HG02642 (cell line): ENCODE data around the gene ESPN.
"Not testable (repeated sequence)": the region's sequence is repeated elsewhere in the genome, so short reads cannot be mapped to it uniquely, and the experiment has no call there.

Experiments
- ATAC-seq: cut with Tn5 transposase; IDR thresholded peaks from one replicate; pipeline ENCODE4 v1.9.1; 2021; ENCODE audit warnings: mild to moderate bottlenecking; ENCODE audit not compliant: unreplicated experiment, poor library complexity

ESPN gene

GRCh38 chr1:6445929-6446328, 21.4 kb downstream of the ESPN start:
- not testable (repeated sequence) for ATAC-seq

DNA sequence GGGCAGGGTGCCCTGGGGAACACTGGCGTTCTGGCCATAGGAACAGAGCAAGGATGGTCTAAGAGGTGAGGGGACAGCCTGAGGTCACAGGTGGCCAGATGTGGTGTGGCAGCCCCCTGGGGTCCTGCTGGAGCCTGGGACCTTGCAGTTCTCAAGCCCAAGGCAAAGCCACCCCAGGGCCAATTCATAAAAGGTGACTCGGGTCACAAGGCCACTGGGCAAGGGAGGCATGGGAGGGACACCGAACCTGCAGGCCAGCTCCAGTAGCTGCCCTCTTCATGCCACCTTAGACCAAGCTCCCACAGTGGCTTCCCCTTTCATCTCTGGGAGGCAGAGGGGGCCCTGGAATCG, 22.1 kb downstream of the ESPN start:
- no peak for ATAC-seq

DNA sequence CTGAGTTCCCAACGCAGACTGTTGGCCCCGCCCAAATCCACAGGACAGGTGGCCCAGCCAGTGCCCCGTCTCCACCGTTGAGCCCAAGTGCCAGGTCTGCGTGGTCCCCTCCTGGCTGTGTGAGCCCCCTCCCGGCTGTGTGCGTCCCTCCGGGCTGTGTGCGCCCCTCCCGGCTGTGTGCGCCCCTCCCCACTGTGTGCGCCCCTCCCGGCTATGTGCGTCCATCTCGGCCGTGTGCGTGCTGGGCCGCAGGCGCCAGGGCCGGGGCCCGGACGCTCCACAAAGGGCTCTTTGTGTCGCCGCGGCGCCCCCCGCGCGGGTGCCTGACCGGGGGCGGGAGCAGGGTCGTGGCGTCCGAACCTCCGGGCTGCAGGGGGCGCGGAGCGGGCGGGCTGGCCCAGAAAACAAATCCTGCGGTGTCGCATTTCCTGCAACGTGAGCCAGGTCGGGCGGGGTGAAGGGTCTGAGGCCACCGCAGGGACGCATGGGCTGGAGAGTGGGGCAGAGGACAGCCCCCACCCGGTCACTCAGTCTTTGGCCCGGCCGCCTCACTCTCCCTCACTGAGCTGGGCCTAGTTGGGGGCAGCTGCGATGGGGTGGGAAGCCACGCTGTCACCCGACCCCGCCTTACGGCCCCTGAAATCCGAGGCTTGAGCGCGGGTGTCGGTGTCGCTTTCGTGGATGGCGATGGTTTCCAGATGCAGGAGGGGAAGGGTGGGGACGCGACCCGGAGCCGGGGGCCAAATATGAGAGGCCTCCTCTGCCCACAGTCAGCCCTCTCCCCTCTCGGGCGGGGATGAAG, 22.6 kb downstream of the ESPN start:
- ATAC-seq: no peak

GRCh38 chr1:6447818-6448748, 23.5 kb downstream of the ESPN start:
- ATAC-seq: no peak

DNA sequence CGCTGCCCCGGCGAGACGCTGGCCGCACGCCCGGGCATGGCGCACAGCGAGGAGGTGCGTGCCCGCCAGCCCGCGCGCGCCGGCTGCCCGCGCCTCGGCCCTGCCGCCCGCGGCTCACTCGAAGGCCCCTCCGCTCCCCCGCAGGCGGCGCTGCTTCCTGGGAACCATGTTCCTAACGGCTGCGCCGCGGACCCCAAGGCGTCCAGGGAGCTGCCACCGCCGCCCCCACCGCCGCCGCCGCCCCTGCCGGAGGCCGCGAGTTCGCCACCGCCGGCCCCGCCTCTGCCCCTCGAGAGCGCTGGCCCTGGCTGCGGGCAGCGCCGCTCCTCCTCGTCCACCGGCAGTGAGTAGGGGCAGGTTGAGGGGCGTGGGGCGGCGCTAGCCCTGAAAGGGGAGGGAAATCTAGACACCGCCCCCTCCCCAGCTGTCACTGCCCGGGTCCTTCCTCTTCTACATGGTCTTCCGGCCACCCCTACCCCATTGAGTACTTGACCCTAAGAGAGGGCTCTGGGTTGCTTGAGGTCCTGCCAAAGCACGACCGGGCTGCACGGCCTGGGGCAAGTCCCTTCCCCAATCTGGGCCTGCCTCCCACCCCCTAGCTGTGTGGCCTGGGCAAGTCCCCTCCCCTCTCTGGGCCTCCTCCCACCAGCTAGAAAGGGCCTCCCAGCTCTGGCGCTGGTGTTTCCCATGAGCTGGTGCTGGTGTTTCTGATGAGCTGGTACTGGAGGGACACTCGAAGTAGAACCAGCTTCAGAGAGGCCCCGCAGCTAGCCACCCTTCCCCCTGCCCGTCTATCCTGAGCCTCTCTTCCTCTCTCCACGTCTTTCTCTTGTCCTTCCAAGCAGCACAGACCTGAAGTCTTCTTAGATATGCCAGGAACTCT, 24.4 kb downstream of the ESPN start:
- ATAC-seq: no peak

DNA sequence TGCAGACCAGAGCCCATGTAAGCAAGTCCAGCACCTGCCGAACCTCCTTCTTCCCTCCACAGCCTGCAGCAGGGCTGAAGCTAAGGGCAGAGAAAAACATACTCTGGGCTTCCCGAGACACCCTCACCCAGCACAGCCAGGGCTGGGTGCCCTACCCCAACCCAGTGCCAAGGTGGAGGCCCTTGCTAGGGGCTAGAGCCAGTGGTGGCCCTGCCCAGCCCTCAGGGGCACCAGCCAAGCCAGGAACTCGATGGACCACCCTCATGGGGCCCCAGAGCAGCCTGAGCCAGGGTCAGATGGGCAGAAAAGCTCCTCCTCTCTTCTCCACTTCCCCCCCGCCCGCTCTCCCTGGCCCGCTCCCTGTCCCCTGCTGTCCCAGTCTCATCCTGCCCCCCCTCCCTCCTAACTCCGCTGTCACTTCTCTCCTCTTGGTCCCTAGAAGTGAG, 25.5 kb downstream of the ESPN start:
- no peak for ATAC-seq

- not testable (repeated sequence) for ATAC-seq
Observed at GRCh38 chr1:6450486-6450885, 25.9 kb downstream of the ESPN start.

DNA sequence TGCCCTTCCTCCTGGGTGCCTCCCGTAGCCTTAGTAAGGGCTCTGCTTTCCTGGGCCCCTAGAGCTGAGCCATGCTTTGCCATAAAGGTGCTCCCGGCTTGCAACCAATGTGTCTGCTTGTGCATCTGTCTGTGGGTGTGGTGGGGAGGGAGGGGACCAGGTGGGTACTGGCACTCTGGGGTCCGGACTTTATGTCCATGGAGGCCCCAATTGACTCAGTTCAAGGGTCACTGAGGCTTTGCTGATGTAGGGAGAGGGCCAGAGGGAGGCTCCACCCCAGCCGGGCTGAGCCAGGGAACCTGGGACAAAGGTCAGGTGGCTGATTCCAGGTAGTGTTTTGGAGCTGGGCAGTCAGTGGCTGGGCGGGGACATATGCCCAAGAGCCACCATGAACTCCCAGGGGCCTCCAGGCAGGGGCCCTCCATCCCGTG, 26.4 kb downstream of the ESPN start:
- ATAC-seq: no peak

DNA sequence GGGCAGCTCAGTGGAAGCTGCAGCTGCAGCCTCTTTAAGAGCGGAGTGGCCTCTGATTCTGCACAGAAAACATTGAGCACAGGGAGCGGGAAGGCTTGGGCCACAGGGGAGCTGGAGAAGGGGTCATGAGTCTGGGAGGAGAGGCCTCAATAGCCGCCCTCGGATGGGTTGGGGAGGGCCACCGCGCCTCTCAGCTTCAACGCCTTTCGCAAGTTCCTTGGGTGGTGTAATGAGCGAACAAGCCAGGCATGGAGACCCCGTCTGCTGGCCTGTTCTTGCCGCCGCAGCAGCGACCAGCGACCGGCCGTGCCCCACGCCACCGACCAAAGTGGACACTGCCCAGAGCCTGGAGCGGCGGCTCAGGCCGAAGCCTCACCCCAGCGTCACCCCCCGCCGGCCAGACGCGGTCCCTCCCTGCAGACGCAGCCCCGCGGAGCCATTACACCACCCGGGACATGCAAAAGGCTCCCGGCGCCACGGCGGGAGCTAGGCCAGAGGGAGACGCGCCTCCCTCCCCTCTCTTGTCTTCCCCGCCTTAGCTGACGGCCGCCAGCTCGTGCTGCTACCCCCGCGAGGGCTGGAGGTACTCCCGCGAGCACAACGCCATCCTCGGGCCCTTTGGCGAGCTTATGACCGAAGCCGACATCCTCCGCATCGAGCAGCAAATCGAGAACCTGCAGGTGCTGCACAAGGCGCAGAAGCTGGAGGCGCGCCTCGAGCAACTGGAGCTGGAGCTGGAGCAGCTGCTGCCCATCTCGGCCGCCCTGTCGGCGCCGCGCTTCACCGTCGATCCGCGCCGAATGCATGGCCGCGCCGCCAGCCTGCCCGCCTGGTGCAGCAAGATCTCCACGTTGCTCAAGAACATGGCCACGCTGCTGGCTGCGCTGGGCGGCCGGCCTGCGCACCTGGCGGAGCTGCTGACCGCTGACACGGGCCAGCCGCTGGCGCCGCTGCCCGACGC, 29.6 kb downstream of the ESPN start:
- not testable (repeated sequence) for ATAC-seq

DNA sequence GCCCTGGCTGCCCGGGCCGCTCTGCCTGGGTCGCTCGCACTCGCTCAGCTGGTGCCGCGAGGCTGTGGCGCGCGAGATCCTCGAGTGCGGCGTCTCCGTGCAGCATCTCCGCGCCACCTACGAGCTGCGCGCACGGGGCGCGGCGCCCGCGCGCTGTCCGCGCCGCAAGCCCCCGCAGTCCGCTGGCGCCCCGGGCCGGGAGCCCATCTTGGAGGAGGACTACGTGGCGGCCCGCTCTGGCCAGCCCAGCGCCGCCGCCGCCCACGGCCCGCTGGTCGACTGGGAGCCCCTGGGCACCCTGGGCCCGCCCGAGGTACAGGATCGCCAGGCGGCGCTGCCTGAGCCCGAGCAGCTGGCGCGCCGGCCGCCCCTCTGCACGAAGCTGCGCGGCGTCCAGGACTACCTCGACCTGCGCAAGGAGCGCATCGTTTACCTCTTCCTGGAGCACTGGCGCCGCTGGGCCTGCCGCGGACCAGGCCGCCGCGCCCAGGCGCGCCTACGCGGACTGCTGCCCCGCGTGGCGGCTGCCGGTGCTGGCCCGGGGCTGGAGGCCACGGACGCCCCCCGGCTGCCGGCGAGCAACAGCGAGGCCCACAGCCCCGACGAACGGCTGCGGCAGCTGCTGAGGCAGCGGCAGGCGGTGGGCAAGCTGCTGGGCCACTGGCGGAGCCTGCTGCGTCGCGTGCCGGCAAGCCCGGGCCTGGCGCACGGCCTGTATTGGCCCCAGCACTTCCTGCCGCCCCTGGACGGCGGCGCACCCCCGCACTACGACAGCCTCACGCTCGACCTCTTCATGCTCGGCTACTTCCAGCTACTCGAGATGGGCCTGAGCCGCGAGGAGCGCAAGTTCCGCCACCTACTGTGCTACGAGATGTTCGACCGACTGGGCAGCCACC, 30.5 kb downstream of the ESPN start:
- no peak for ATAC-seq

DNA sequence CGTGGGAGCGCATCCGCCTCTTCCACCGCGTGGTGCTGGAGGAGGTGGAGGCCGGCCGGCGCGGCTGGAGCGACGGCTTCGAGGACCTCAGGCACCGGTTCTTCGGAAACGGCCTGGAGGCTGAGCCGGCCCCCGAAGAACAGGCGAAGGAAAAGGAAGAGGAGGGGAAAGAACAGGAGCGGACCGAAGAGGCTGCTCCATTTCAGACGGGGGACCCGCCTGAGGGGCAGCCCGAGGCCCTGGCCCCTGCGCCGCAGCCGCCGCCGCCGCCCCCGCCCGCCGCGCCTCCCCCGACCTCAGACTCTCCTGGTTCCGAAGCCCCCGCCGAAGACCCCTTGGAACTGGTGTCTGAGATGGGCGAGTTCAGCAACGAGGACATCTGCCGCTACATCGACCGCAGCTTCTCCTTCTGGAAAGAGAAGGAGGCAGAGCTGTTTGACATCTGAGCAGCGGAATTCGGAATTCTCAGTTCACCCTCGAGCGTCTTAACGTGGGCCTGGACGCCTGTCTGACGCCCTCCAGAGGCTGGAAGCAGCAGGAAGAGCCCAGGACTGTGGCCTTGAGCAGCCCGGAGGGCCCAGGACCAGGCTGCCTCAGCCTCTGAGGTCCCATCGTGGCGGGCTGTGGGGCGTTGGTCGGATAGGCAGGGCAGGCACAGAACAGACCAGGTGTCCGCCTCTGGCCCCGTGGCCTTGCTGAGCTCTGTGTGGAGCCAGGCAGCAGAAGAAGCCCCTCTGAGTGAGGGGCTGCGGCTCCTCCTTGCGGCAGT, 31.4 kb downstream of the ESPN start:
- not testable (repeated sequence) for ATAC-seq

- no peak for ATAC-seq
Observed at GRCh38 chr1:6456800-6457466, 32.4 kb downstream of the ESPN start.

GRCh38 chr1:6459850-6460265, 35.3 kb downstream of the ESPN start:
- no peak for ATAC-seq

DNA sequence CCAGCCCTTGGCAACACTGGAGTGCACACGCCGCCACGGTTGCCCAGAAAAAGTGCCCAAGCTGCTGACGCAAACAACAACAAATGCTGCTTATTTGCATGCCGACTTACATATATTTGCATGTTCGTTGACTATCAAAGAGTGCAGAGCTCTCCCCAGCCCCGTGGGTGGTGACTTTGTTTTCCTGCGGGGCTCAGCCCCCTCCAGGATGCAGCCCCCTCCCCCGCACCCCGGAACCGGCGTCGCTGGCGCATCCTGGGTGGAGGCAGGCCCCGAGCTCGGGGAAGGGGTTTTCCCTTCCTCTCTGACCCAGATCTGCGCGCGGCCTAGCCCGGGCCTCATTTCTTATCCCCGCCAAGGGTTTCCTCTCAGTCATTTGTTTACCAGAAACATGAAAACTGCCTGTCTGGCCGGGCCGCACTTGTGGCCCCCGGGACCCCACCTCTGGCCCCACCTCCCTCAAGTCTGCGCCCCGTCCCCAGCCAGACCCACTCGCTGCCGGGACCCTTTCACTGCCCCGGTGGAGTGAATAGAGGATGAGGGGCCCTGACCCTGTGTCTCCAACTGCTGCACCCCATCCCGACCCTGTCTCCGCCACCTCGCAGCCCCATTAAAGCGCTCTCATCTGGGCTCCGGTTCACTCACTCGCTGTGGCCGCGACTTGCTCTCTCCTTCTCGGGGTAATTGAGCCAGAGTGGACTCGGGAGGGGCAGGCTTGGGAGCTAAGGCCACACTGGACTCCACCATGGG, 35.9 kb downstream of the ESPN start:
- ATAC-seq: no peak

- ATAC-seq: no peak
Observed at GRCh38 chr1:6461051-6461530, 36.5 kb downstream of the ESPN start.
